B cell (primary cell): Measurements from ENCODE around the gene SIRT1.

Source experiments
- EZH2 ChIP-seq: IDR thresholded peaks from 2 replicates; pipeline ENCODE4 v1.6.1; 2012; ENCODE audit warnings: borderline replicate concordance, low read depth, mild to moderate bottlenecking, moderate library complexity, low read length; ENCODE audit not compliant: insufficient read depth, poor library complexity, severe bottlenecking
- TF ChIP-seq, protein P1 (sequence below): fragments of 200-600 bp; IDR thresholded peaks from one replicate; pipeline ENCODE4 v1.8.0; 2022; ENCODE audit warnings: antibody characterized with exemption, mild to moderate bottlenecking

DNA sequence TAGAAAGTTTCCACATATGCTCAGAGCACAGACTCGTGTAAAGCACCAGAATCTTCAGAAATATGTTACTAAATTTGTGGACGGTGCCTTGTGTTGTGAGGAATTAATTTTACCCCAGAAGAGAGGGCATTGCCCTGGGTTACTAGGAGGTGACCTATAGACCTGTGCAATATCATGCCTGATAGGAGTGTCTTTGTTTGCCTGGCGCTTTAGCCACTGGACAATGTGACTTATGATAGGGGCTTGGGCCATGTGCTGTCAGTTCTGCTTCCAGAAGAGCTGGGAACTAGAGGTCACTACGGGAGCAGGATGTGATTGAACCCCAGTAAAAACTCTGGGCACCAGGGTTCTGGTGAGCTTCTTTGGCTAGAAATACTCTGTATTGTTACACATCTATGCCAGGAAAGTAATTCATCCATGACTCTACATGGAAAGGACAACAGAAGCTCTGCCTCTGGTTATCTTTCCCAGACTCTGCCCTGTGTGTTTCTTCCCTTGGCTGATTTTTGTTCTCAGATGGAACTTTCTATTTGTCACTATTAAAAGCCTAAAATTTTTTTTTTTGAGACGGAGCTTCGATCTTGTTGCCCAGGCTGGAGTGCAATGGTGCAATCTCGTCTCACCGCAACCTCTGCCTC is 75.5 kb downstream of the SIRT1 start:
- TF ChIP-seq, protein P1, sequence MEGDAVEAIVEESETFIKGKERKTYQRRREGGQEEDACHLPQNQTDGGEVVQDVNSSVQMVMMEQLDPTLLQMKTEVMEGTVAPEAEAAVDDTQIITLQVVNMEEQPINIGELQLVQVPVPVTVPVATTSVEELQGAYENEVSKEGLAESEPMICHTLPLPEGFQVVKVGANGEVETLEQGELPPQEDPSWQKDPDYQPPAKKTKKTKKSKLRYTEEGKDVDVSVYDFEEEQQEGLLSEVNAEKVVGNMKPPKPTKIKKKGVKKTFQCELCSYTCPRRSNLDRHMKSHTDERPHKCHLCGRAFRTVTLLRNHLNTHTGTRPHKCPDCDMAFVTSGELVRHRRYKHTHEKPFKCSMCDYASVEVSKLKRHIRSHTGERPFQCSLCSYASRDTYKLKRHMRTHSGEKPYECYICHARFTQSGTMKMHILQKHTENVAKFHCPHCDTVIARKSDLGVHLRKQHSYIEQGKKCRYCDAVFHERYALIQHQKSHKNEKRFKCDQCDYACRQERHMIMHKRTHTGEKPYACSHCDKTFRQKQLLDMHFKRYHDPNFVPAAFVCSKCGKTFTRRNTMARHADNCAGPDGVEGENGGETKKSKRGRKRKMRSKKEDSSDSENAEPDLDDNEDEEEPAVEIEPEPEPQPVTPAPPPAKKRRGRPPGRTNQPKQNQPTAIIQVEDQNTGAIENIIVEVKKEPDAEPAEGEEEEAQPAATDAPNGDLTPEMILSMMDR = no peak
- no peak for TF ChIP-seq EZH2
